ENCODE results near the gene S100A5. TPM values are rescaled to one million over a fixed set of nuclear protein-coding genes. Genes with fewer than 3 reads are reported as not detected.
"Not testable (repeated sequence)": the region's sequence is repeated elsewhere in the genome, so short reads cannot be mapped to it uniquely, and the experiment has no call there.

Gene S100A5
- total and polyA plus RNA-seq, 7 donors, result not detected

DNA sequence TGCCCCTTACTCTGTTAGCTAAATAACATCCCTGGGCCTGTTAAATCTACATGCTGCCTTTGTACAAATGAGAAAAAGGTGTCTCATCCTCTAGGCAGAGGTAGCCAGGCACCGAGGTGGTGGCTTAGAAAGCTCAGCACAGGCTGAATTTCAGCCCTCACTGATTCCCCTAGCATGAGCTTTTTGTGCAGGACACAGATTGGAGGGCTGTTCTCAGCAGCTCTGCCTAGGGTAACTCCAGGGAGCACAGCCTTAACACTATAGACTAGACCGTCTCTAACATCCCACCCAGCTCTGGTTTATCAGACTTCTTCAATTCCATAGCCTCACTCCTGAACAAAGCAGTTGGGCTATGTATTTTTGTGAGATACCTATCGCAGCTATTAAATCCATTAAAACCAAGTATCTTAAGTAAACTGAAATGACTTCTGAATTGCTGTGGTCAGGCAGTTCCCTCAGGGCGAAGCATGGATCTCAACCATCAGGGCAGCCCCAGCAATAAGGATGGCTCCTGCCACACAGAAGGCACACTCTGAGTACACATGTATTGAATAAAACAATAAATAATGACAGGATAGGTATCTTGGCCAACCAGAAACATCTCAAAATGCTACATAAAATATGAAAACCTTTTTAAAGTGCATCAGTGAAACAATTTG, 19.8 kb downstream of the S100A5 start:
- Histone ChIP-seq H3K9me3 (no peaks in the 10 kb centered on the region), H3K4me3 (no peak overlapping the region), H3K27ac (no peak overlapping the region), H3K4me1 (no peaks in the 10 kb centered on the region), H3K27me3 (ENCODE audit: insufficient read depth in 3 of 3, low read length in 2 of 3) (peaks cover 0 to 3% (median 0%) of the 10 kb centered on the region in 3 donors), H3K36me3 (ENCODE audit: insufficient read depth in 1 of 2, low read depth in 1 of 2) (no peaks in the 10 kb centered on the region)
- DNase-seq (no peak), ATAC-seq (no peak)
- TF ChIP-seq, protein P1, sequence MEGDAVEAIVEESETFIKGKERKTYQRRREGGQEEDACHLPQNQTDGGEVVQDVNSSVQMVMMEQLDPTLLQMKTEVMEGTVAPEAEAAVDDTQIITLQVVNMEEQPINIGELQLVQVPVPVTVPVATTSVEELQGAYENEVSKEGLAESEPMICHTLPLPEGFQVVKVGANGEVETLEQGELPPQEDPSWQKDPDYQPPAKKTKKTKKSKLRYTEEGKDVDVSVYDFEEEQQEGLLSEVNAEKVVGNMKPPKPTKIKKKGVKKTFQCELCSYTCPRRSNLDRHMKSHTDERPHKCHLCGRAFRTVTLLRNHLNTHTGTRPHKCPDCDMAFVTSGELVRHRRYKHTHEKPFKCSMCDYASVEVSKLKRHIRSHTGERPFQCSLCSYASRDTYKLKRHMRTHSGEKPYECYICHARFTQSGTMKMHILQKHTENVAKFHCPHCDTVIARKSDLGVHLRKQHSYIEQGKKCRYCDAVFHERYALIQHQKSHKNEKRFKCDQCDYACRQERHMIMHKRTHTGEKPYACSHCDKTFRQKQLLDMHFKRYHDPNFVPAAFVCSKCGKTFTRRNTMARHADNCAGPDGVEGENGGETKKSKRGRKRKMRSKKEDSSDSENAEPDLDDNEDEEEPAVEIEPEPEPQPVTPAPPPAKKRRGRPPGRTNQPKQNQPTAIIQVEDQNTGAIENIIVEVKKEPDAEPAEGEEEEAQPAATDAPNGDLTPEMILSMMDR (IDR thresholded peaks at IDR 0.05), result no peak
- WGBS, 3 donors, result 92 to 95% (median 93%) methylated on average over 4 of the region's 4 CpGs
- intact Hi-C loops (cut with DNase I), result no loop called here

DNA sequence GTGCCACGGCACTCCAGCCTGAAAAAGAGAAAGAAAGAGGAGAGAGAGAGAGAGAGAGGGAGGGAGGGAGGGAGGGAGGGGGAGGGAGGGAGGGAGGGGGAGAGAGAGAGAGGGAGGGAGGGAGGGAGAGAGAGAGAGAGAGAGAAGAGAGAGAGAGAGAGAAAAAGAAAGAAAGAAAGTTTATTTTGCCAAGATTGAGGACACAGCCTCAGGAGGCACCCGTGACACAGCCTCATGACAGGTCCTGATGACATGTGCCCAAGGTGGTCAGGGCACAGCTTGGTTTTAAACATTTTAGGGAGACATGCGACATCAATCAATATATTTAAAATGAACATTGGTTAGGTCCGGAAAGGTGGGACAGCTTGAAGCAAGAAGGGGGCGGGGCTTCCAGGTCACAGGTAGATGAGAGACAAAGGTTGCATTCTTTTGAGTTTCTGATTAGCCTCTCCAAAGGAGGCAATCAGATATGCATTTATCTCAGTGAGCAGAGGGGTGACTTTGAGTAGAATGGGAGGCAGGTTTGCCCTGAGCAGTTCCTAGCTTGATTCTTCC, 20.5 kb downstream of the S100A5 start:
- WGBS, 3 donors, result 86 to 92% (median 87%) methylated on average over 4 to 5 of the region's 5 CpGs
- H3K27me3 ChIP-seq (ENCODE audit: insufficient read depth in 3 of 3, low read length in 2 of 3); intact Hi-C loops (cut with DNase I): not testable (repeated sequence)

DNA sequence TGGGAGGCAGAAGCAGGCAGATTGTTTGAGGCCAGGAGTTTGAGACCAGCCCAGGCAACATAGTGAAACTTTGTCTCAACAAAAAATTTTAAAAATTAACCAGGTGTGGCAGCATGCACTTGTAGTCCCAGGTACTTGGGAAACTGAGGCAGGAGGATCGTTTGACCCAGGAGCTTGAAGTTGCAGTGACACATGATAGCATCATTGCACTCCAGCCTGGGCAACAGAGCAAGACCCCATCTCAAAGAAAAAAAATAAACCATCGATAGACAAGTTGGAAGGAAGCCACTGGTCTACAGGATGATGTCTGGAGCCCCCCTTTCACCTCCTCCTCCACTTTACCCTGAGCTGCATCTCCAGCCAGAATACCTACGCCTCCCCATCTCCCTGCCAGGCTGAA, 21.5 kb downstream of the S100A5 start:
- Histone ChIP-seq H3K4me1 (no peaks in the 10 kb centered on the region), H3K9me3 (no peaks in the 10 kb centered on the region), H3K36me3 (ENCODE audit: insufficient read depth in 1 of 2, low read depth in 1 of 2) (no peaks in the 10 kb centered on the region), H3K27me3 (ENCODE audit: insufficient read depth in 3 of 3, low read length in 2 of 3) (peaks cover 0 to 3% (median 0%) of the 10 kb centered on the region in 3 donors), H3K4me3 (no peak overlapping the region), H3K27ac (no peak overlapping the region)
- TF ChIP-seq, protein P1 (IDR thresholded peaks at IDR 0.05), result no peak
- ATAC-seq (no peak), DNase-seq (no peak)
- intact Hi-C loops (cut with DNase I), result loop anchor here in 1 of 2 donors (10.0 kb wide), 1 partner anchor 226 kb away; no protein-coding TSS in a partner anchor
- 78 to 89% (median 82%) methylated on average over 3 of the region's 3 CpGs for WGBS, 3 donors

More for the DNA sequence above, 20.5 kb downstream of the S100A5 start:
- DNase-seq; H3K4me1 ChIP-seq; H3K4me3 ChIP-seq; H3K9me3 ChIP-seq; ATAC-seq; H3K36me3 ChIP-seq (ENCODE audit: insufficient read depth in 1 of 2, low read depth in 1 of 2); H3K27ac ChIP-seq: not testable (repeated sequence)

DNA sequence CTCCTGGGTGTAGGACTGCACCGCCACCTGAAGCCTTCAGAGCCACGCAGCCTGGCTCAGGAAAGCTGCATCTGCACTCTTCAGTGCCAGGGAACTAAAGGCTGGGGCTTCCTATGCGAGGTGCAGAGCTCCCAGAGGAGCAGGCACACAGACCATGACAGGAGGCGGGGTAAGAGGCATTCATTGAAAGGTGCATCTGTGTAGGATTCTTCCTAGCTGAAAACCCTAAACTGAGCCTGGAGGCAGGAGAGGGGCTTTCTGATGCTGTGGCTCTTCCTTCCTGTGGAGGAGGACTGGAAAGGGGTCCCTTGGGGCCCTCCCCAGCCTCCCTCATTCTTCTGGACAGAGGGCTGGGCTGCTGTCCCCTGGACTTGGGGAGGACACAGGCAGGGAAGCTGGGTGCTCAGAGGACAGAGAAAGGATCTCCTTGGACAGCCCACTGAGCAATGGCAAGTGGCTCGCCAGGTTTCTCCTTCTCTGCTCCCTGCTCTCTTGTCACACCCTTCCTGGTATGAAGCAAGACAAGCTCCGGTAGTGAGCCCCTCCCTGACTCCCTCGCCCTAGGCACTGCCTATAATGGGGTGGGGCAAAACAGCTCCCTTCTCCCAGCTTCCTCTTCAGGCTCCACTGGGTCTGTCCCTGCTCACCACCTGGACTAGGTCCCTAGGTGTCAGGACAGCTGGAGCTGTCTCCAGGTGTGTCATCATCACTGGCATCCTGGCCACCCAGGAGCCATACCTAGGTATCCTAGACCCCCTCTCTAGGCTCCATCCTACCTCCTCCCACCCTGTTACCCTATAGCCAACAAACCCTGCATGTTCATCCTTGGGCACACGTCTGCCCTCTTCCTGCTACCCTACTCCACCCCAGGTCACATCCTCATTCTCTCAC, 25.0 kb downstream of the S100A5 start:
- Histone ChIP-seq H3K4me1 (peaks cover 4% of the 10 kb centered on the region), H3K27ac (no peak overlapping the region), H3K27me3 (ENCODE audit: insufficient read depth in 3 of 3, low read length in 2 of 3) (peaks cover 0 to 3% (median 0%) of the 10 kb centered on the region in 3 donors), H3K36me3 (ENCODE audit: insufficient read depth in 1 of 2, low read depth in 1 of 2) (no peaks in the 10 kb centered on the region), H3K4me3 (no peak overlapping the region), H3K9me3 (no peaks in the 10 kb centered on the region)
- TF ChIP-seq, protein P1 (IDR thresholded peaks at IDR 0.05), result no peak
- peak in 1 of 4 donors; percentile 16 for ATAC-seq
- intact Hi-C loops (cut with DNase I), result loop anchor here in 1 of 2 donors (10.0 kb wide), 1 partner anchor 229 kb away; no protein-coding TSS in a partner anchor
- WGBS, 3 donors, result 57 to 63% (median 60%) methylated on average over 8 of the region's 8 CpGs
- DNase-seq, result no peak

DNA sequence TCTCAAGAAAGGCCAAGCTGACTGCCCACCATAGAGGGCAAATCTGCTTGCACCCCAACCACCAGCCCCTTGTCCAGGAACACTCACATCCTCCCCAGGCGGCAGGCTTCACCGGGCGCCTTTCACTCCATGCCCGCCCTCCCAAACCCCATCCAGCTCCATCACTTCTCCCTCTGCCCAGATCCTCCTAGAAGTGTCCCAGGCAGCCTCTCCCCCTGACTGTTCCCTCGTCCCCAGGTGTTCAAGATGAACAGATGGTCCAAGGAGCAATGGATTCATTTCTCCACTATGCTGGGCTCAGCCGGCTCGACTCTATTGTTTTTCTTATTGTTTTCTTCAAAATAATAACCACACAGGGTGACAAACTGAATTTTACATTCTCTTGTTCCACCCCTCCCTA, 27.1 kb downstream of the S100A5 start:
- 90 to 95% (median 93%) methylated on average over 7 of the region's 7 CpGs for WGBS, 3 donors

More for the DNA sequence above, 27.1 kb downstream of the S100A5 start:
- Histone ChIP-seq H3K27me3 (ENCODE audit: insufficient read depth in 3 of 3, low read length in 2 of 3) (no peaks in the 10 kb centered on the region), H3K9me3 (no peaks in the 10 kb centered on the region), H3K4me1 (peaks cover 4% of the 10 kb centered on the region), H3K27ac (no peak overlapping the region), H3K4me3 (no peak overlapping the region), H3K36me3 (ENCODE audit: insufficient read depth in 1 of 2, low read depth in 1 of 2) (no peaks in the 10 kb centered on the region)
- TF ChIP-seq, protein P1 (IDR thresholded peaks at IDR 0.05), result no peak
- intact Hi-C loops (cut with DNase I), result loop anchor here (5.0 to 10.0 kb wide), 2 partner anchors 104 to 231 kb away; partner anchors contain the start of gene S100A14 (in 2 of the 2)
- DNase-seq (no peak), ATAC-seq (no peak)

Data from psoas muscle (tissue), 8 donors.